HAP-1 (cell line): ENCODE measurements around the gene PLA2G4D.

Experiments used
- DNase-seq, 2 experiments: peaks; one replicate each; pipeline ENCODE4 v3.0.0-alpha.2; 2016 to 2020; ENCODE audit warnings: low spot score in 2 of 2
- H3K27me3 ChIP-seq: fragments of 250-450 bp; sonication (Bioruptor Pico); 2 replicates; pipeline ENCODE4 v1.5.1; 2020; ENCODE audit warnings: low read depth, mild to moderate bottlenecking, moderate library complexity
- H3K36me3 ChIP-seq: fragments of 250-450 bp; sonication (Bioruptor Pico); replicated peaks from 2 replicates; pipeline ENCODE4 v1.5.1; 2020; ENCODE audit warnings: mild to moderate bottlenecking
- H3K4me1 ChIP-seq: fragments of 250-450 bp; sonication (Bioruptor Pico); 2 replicates; pipeline ENCODE4 v1.5.1; 2020; ENCODE audit warnings: mild to moderate bottlenecking
- H3K4me3 ChIP-seq: fragments of 250-450 bp; sonication (Bioruptor Pico); 2 replicates; pipeline ENCODE4 v1.5.1; 2020; ENCODE audit warnings: mild to moderate bottlenecking, moderate library complexity
- H3K9me3 ChIP-seq: fragments of 250-450 bp; sonication (Bioruptor Pico); 2 replicates; pipeline ENCODE4 v1.5.1; 2020; ENCODE audit warnings: mild to moderate bottlenecking, moderate library complexity
- in situ Hi-C: fragments of 300-500 bp; cut with MboI; formaldehyde crosslinking; loops from 3 replicates; pipeline ENCODE4 v1.14.3; 2020; ENCODE audit warnings: low sequenced_read_pairs, inconsistent platforms, mixed read lengths

PLA2G4D gene

DNA sequence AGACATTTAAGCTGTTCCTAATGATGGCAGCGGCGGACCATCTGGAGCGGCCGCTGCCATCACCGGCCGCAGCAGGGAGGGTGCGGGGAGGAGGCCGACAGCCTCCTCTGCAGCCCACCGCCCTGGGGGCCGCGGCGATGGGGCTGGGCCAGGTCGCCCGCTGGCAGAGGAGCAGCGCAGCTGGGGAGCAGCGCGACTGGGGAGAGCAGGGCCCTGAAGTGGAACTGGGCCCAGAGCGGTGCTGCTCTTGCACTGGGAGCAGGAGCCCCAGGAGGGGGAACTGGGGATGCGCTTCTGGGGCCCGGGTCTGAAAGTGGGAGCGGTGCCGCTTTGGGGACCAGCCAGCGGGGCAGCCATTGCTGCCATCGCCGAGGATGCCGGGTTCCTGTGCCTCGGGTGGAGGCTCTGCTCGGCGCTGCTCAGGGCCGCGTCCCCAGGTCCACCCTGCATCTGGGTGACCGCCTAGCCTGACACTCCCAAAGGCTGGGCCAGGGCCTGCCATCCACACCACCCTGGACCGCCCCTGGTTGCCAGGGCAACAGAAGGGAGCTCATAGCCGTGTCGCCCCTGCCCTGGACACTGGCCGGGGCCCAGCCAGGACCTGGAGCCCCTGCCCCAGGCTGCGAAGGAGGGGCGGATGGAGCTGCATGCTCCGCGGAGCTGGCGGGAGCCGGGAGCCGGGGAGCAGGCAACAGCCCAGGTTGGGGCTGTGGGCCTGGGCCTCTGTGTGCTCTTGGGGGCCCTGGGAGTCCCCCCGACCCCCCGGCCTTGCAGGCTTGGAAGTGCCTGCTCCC, 58.1 kb downstream of the PLA2G4D start:
- no peak for DNase-seq
- Histone ChIP-seq H3K27me3 (0 out of 2 replicates have a peak, but pooled peaks cover 3% of the 10 kb centered on the region), H3K4me3 (no peak overlapping the region), H3K9me3 (no peaks in the 10 kb centered on the region), H3K4me1 (no peaks in the 10 kb centered on the region), H3K36me3 (no peaks in the 10 kb centered on the region)
- in situ Hi-C loops = no loop called here

DNA sequence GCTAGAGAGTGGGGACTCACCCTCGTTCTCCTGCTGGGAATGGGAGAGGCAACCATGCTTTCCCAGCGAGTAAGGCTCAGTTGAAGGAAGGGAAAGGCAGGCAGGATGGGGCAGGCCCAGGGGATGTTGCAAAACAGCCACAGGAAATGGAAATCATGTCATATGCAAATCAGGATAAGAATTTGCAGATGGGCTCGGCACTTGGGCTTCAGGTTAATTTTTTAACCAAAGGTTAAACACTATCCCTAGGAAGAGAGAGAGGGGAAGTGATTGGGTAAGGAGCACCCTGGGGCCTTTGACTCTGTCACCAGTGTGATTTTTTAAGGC, 59.0 kb downstream of the PLA2G4D start:
- no peak for DNase-seq
- no peak overlapping the region for H3K4me3 ChIP-seq
- in situ Hi-C loops = no loop called here
- H3K27me3 ChIP-seq = no peaks in the 10 kb centered on the region
- H3K4me1 ChIP-seq = no peaks in the 10 kb centered on the region
- H3K36me3 ChIP-seq = no peaks in the 10 kb centered on the region
- no peaks in the 10 kb centered on the region for H3K9me3 ChIP-seq

DNA sequence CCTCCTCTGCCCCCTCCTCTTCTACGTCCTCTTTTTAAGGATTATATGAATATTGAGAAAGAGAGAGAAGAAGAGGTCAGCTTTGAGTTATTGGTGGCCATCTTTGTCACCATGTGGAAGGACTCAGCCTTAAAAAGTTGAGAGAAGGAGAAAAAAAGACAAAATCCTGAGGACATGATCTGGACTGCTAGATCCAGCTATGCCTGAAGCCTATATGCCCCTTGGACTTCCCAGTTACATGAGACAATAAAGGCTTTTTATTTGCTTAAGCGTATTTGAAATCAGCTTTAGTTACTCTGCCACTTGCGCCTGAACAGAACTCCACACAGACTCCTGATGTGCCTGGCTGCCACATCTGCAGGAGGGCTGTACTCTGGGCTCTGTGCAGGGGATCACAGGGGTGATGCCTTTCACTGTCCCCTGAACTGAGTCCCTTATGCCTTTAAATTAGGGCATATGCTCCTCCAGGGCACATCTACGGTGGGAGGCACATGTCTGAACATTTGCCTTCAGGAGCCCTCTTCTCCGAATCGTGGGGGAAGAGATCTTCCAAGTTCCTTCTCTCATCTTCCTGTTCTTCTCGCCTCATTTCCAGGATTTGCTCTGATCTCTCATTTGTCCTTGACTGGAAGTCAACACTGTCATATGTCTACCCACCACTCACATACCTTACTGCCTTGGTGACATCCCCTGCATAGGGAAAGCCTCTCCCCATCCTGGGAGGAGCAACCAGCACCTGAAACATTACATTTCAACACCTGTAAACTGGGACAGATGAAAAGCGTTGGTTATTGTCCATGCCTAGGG, 59.5 kb downstream of the PLA2G4D start:
- Histone ChIP-seq H3K4me1 (no peaks in the 10 kb centered on the region), H3K9me3 (no peaks in the 10 kb centered on the region), H3K4me3 (no peak overlapping the region), H3K27me3 (no peaks in the 10 kb centered on the region), H3K36me3 (no peaks in the 10 kb centered on the region)
- in situ Hi-C loops = no loop called here
- DNase-seq = no peak

GRCh38 chr15:42033214-42033873, 61.0 kb downstream of the PLA2G4D start:
- no peaks in the 10 kb centered on the region for H3K36me3 ChIP-seq
- H3K4me3 ChIP-seq = no peak overlapping the region
- no peaks in the 10 kb centered on the region for H3K9me3 ChIP-seq
- in situ Hi-C loops = no loop called here
- no peaks in the 10 kb centered on the region for H3K4me1 ChIP-seq
- DNase-seq = no peak
- H3K27me3 ChIP-seq = no peaks in the 10 kb centered on the region

DNA sequence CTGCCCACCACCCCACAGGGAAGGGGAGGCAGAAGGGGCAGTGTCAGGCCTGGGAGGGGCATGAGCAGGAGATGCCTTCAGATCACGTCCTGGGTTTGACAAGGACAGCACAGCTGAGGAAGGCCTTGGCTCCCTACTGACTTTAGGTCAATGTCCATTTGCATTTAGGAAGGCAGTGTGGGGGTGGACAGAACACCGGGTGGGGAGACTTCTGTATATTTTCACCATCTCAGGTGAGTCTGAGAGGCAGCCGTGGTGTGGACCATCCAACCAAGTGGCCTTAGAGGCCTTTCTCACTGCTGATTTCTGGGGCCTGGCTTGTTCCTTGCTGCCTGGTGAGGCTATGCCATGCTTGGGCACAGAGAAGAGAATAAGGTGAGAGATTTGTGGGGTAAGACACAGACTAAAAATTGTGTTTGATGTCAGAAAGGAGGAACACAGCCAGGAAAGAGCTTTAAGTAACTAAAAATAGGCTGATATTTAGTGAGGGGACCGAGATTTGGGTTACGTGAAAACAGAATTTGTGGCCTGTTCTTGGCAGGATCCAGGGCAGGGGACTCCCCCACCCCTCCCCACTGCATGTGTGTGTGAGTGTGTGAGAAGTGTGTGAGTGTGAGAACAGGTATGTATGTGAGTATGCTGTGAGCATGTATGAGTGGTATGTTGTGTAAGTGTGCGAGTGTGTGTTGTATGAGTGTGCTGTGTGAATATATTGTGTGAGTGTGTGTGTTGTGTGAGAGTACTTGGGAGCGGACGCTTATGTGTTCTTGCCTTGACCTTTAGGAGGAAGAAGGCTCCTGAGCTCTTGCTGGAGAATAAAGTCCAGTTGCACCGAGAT, 61.8 kb downstream of the PLA2G4D start:
- no peaks in the 10 kb centered on the region for H3K4me1 ChIP-seq

GRCh38 chr15:42031198-42031915, 63.0 kb downstream of the PLA2G4D start:
- Histone ChIP-seq H3K4me3 (no peak overlapping the region), H3K27me3 (no peaks in the 10 kb centered on the region), H3K4me1 (no peaks in the 10 kb centered on the region), H3K36me3 (no peaks in the 10 kb centered on the region), H3K9me3 (no peaks in the 10 kb centered on the region)
- in situ Hi-C loops = no loop called here
- DNase-seq = no peak

More for the DNA sequence above, 61.8 kb downstream of the PLA2G4D start:
- in situ Hi-C loops = no loop called here
- Histone ChIP-seq H3K4me3 (no peak overlapping the region), H3K36me3 (no peaks in the 10 kb centered on the region), H3K9me3 (no peaks in the 10 kb centered on the region), H3K27me3 (no peaks in the 10 kb centered on the region)
- DNase-seq = no peak

DNA sequence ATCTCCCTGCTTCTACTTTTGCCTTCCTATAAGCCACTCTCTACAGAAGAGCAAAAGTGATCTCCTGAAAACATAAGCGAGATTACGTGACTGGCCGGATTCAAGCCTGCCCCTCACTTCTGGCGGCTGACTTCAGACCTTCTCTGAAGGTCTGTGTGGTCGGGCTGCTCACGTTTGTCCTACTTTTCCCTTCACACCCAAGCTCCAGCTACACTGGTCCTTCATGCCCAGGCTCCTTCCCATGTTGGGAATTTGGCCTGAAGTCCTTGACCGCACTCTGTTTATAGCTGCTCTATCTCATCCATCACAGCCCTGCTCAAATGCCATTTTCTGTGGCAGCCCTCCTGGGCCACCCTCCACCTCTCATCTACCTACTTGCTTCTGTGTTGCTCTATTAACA, 66.8 kb downstream of the PLA2G4D start:
- Histone ChIP-seq H3K4me3 (no peak overlapping the region), H3K36me3 (no peaks in the 10 kb centered on the region), H3K9me3 (no peaks in the 10 kb centered on the region; the same call in 1 of the 2 replicates), H3K4me1 (no peaks in the 10 kb centered on the region), H3K27me3 (no peaks in the 10 kb centered on the region)
- in situ Hi-C loops = no loop called here
- DNase-seq = no peak

DNA sequence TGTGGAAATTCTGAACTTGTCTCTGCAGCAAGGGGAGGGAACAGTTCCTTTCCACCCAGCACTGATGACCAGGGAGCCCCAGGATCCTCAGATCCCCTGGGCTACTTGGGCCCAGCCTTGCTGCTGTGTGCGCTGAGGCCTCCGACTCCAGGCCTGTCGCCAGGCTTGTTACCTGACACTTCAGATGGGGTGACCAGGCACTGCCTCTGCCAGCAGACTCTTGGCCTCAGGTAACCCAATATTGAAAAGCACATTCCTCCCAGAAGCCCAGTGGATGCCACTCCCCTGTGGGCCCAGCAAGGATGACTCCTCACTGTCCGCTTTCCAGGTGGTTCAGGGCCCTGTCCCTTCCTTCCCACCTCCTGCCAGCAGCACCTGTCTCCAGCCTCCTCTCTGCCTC, 70.1 kb downstream of the PLA2G4D start:
- H3K9me3 ChIP-seq = peaks cover 7% of the 10 kb centered on the region
- no peaks in the 10 kb centered on the region for H3K36me3 ChIP-seq
- H3K27me3 ChIP-seq = no peaks in the 10 kb centered on the region
- no peak overlapping the region for H3K4me3 ChIP-seq
- in situ Hi-C loops = no loop called here
- no peak for DNase-seq
- H3K4me1 ChIP-seq = no peaks in the 10 kb centered on the region

- Histone ChIP-seq H3K4me1 (no peaks in the 10 kb centered on the region), H3K9me3 (peaks cover 7% of the 10 kb centered on the region), H3K4me3 (no peak overlapping the region), H3K27me3 (no peaks in the 10 kb centered on the region), H3K36me3 (no peaks in the 10 kb centered on the region)
- no peak for DNase-seq
- in situ Hi-C loops = no loop called here
Measured at GRCh38 chr15:42021593-42021992, 72.8 kb downstream of the PLA2G4D start.

- H3K9me3 ChIP-seq = peaks cover 7% of the 10 kb centered on the region
- H3K27me3 ChIP-seq = no peaks in the 10 kb centered on the region
- no peaks in the 10 kb centered on the region for H3K4me1 ChIP-seq
- no peak for DNase-seq
- H3K4me3 ChIP-seq = no peak within 1 kb of the TSS
- no peaks in the 10 kb centered on the region for H3K36me3 ChIP-seq
- in situ Hi-C loops = no loop called here
Measured at GRCh38 chr15:42020713-42021273, 73.6 kb downstream of the PLA2G4D start, which contains the start of gene PLA2G4E. TSS of gene PLA2G4E (minus strand) at chr15:42021042. CDS start at chr15:42021030, 12 bp downstream.

GRCh38 chr15:42018306-42019224, 75.8 kb downstream of the PLA2G4D start:
- H3K4me1 ChIP-seq = no peaks in the 10 kb centered on the region
- H3K4me3 ChIP-seq = no peak overlapping the region
- peaks cover 7% of the 10 kb centered on the region for H3K9me3 ChIP-seq
- DNase-seq = no peak
- peaks cover 3% of the 10 kb centered on the region; the same call in 1 of the 2 replicates for H3K27me3 ChIP-seq
- H3K36me3 ChIP-seq = no peaks in the 10 kb centered on the region
- in situ Hi-C loops = no loop called here
